ENCODE measurements around the gene CDKN2A.
A peak's percentile ranks its signal among the peaks of the same experiment; 100 is the strongest.

Gene CDKN2A

GRCh38 chr9:22005702-22006606 lies 11.8 kb upstream of the CDKN2A start:
- H3K27ac ChIP-seq (ENCODE audit: low read depth, low read length), result no peak overlapping the region
- no peaks in the 10 kb centered on the region for H3K9me3 ChIP-seq (ENCODE audit: low read length)
- no peak overlapping the region for H3K9ac ChIP-seq (ENCODE audit: low read length)
- no peak overlapping the region for H3K4me3 ChIP-seq (ENCODE audit: low read depth in 1 of 2, low read length in 2 of 2)
- H3K36me3 ChIP-seq (ENCODE audit: insufficient read depth, low read length), result no peaks in the 10 kb centered on the region
- peaks cover 24 to 55% of the 10 kb centered on the region in 2 donors for H3K27me3 ChIP-seq (ENCODE audit: control insufficient read depth in 1 of 2, insufficient read depth in 2 of 2, low read length in 2 of 2)
- H3K4me1 ChIP-seq (ENCODE audit: insufficient read depth, low read length), result peaks cover 7% of the 10 kb centered on the region

GRCh38 chr9:22005021-22005701 lies 11.0 kb upstream of the CDKN2A start:
- no peak overlapping the region for H3K9ac ChIP-seq (ENCODE audit: low read length)
- H3K9me3 ChIP-seq (ENCODE audit: low read length), result no peaks in the 10 kb centered on the region
- no peaks in the 10 kb centered on the region for H3K36me3 ChIP-seq (ENCODE audit: insufficient read depth, low read length)
- H3K4me1 ChIP-seq (ENCODE audit: insufficient read depth, low read length), result peaks cover 7% of the 10 kb centered on the region
- H3K27ac ChIP-seq (ENCODE audit: low read depth, low read length), result no peak overlapping the region
- no peak overlapping the region for H3K4me3 ChIP-seq (ENCODE audit: low read depth in 1 of 2, low read length in 2 of 2)
- H3K27me3 ChIP-seq (ENCODE audit: control insufficient read depth in 1 of 2, insufficient read depth in 2 of 2, low read length in 2 of 2), result peaks cover 24 to 55% of the 10 kb centered on the region in 2 donors

- H3K27me3 ChIP-seq (ENCODE audit: control insufficient read depth in 1 of 2, insufficient read depth in 2 of 2, low read length in 2 of 2), result peaks cover 24 to 39% of the 10 kb centered on the region in 2 donors
- H3K4me1 ChIP-seq (ENCODE audit: insufficient read depth, low read length), result no peaks in the 10 kb centered on the region
- H3K4me3 ChIP-seq (ENCODE audit: low read depth in 1 of 2, low read length in 2 of 2), result no peak overlapping the region
- H3K9me3 ChIP-seq (ENCODE audit: low read length), result no peaks in the 10 kb centered on the region
- no peak overlapping the region for H3K27ac ChIP-seq (ENCODE audit: low read depth, low read length)
- H3K36me3 ChIP-seq (ENCODE audit: insufficient read depth, low read length), result no peaks in the 10 kb centered on the region
- no peak overlapping the region for H3K9ac ChIP-seq (ENCODE audit: low read length)
These were observed 7.8 kb upstream of the CDKN2A start for GRCh38 chr9:22002038-22002437.

GRCh38 chr9:21998026-21998425 lies 3.8 kb upstream of the CDKN2A start:
- Histone ChIP-seq H3K27me3 (ENCODE audit: control insufficient read depth in 1 of 2, insufficient read depth in 2 of 2, low read length in 2 of 2) (peaks cover 11 to 30% of the 10 kb centered on the region in 2 donors), H3K4me3 (ENCODE audit: low read depth in 1 of 2, low read length in 2 of 2) (no peak overlapping the region), H3K4me1 (ENCODE audit: insufficient read depth, low read length) (peaks cover 12% of the 10 kb centered on the region), H3K9me3 (ENCODE audit: low read length) (no peaks in the 10 kb centered on the region), H3K36me3 (ENCODE audit: insufficient read depth, low read length) (no peaks in the 10 kb centered on the region), H3K9ac (ENCODE audit: low read length) (no peak overlapping the region), H3K27ac (ENCODE audit: low read depth, low read length) (no peak overlapping the region)

GRCh38 chr9:21997480-21997879 lies 3.3 kb upstream of the CDKN2A start:
- H3K9ac ChIP-seq (ENCODE audit: low read length), result no peak overlapping the region
- H3K4me1 ChIP-seq (ENCODE audit: insufficient read depth, low read length), result peaks cover 12% of the 10 kb centered on the region
- H3K4me3 ChIP-seq (ENCODE audit: low read depth in 1 of 2, low read length in 2 of 2), result no peak overlapping the region
- peaks cover 12 to 25% of the 10 kb centered on the region in 2 donors for H3K27me3 ChIP-seq (ENCODE audit: control insufficient read depth in 1 of 2, insufficient read depth in 2 of 2, low read length in 2 of 2)
- H3K9me3 ChIP-seq (ENCODE audit: low read length), result no peaks in the 10 kb centered on the region
- H3K27ac ChIP-seq (ENCODE audit: low read depth, low read length), result no peak overlapping the region
- H3K36me3 ChIP-seq (ENCODE audit: insufficient read depth, low read length), result no peaks in the 10 kb centered on the region

GRCh38 chr9:21996858-21997257 lies 2.7 kb upstream of the CDKN2A start:
- Histone ChIP-seq H3K4me1 (ENCODE audit: insufficient read depth, low read length) (peaks cover 12% of the 10 kb centered on the region), H3K9me3 (ENCODE audit: low read length) (no peaks in the 10 kb centered on the region), H3K9ac (ENCODE audit: low read length) (no peak overlapping the region), H3K36me3 (ENCODE audit: insufficient read depth, low read length) (no peaks in the 10 kb centered on the region), H3K27ac (ENCODE audit: low read depth, low read length) (no peak overlapping the region), H3K27me3 (ENCODE audit: control insufficient read depth in 1 of 2, insufficient read depth in 2 of 2, low read length in 2 of 2) (peaks cover 12 to 24% of the 10 kb centered on the region in 2 donors), H3K4me3 (ENCODE audit: low read depth in 1 of 2, low read length in 2 of 2) (no peak overlapping the region)

GRCh38 chr9:21996438-21996837 lies 2.2 kb upstream of the CDKN2A start:
- H3K36me3 ChIP-seq (ENCODE audit: insufficient read depth, low read length), result no peaks in the 10 kb centered on the region
- H3K27ac ChIP-seq (ENCODE audit: low read depth, low read length), result no peak overlapping the region
- no peaks in the 10 kb centered on the region for H3K9me3 ChIP-seq (ENCODE audit: low read length)
- peaks cover 12% of the 10 kb centered on the region for H3K4me1 ChIP-seq (ENCODE audit: insufficient read depth, low read length)
- H3K9ac ChIP-seq (ENCODE audit: low read length), result no peak overlapping the region
- H3K4me3 ChIP-seq (ENCODE audit: low read depth in 1 of 2, low read length in 2 of 2), result no peak overlapping the region
- H3K27me3 ChIP-seq (ENCODE audit: control insufficient read depth in 1 of 2, insufficient read depth in 2 of 2, low read length in 2 of 2), result peaks cover 12 to 25% of the 10 kb centered on the region in 2 donors

- H3K9me3 ChIP-seq (ENCODE audit: low read length), result no peaks in the 10 kb centered on the region
- peaks cover 12% of the 10 kb centered on the region for H3K4me1 ChIP-seq (ENCODE audit: insufficient read depth, low read length)
- H3K27me3 ChIP-seq (ENCODE audit: control insufficient read depth in 1 of 2, insufficient read depth in 2 of 2, low read length in 2 of 2), result peaks cover 12 to 31% of the 10 kb centered on the region in 2 donors
- peak overlapping the region; percentile 84 to 86 for H3K4me3 ChIP-seq (ENCODE audit: low read depth in 1 of 2, low read length in 2 of 2)
- H3K9ac ChIP-seq (ENCODE audit: low read length), result no peak overlapping the region
- H3K36me3 ChIP-seq (ENCODE audit: insufficient read depth, low read length), result no peaks in the 10 kb centered on the region
- no peak overlapping the region for H3K27ac ChIP-seq (ENCODE audit: low read depth, low read length)
These were observed 1.6 kb upstream of the CDKN2A start for GRCh38 chr9:21995666-21996398.

- peak overlapping the region; percentile 29 for H3K27ac ChIP-seq (ENCODE audit: low read depth, low read length)
These were observed 944 bp upstream of the CDKN2A start for GRCh38 chr9:21995006-21995665.

GRCh38 chr9:21994556-21995005 lies 389 bp upstream of the CDKN2A start, which contains the start of gene CDKN2B-AS1:
Gene CDKN2B-AS1, plus strand, starts transcription at chr9:21994791.
- H3K9ac ChIP-seq (ENCODE audit: low read length), result peak within 1 kb of the TSS; percentile 13
- H3K9me3 ChIP-seq (ENCODE audit: low read length), result no peaks in the 10 kb centered on the region
- no peaks in the 10 kb centered on the region for H3K36me3 ChIP-seq (ENCODE audit: insufficient read depth, low read length)
- peaks cover 22 to 44% of the 10 kb centered on the region in 2 donors for H3K27me3 ChIP-seq (ENCODE audit: control insufficient read depth in 1 of 2, insufficient read depth in 2 of 2, low read length in 2 of 2)
- peaks cover 12% of the 10 kb centered on the region for H3K4me1 ChIP-seq (ENCODE audit: insufficient read depth, low read length)
- H3K27ac ChIP-seq (ENCODE audit: low read depth, low read length), result peak within 1 kb of the TSS; percentile 29
- peak within 1 kb of the TSS; percentile 84 to 86 for H3K4me3 ChIP-seq (ENCODE audit: low read depth in 1 of 2, low read length in 2 of 2)

More at GRCh38 chr9:21995006-21995665, 944 bp upstream of the CDKN2A start:
- Histone ChIP-seq H3K27me3 (ENCODE audit: control insufficient read depth in 1 of 2, insufficient read depth in 2 of 2, low read length in 2 of 2) (peaks cover 16 to 38% of the 10 kb centered on the region in 2 donors), H3K36me3 (ENCODE audit: insufficient read depth, low read length) (no peaks in the 10 kb centered on the region), H3K9me3 (ENCODE audit: low read length) (no peaks in the 10 kb centered on the region), H3K4me1 (ENCODE audit: insufficient read depth, low read length) (peaks cover 12% of the 10 kb centered on the region), H3K4me3 (ENCODE audit: low read depth in 1 of 2, low read length in 2 of 2) (peak overlapping the region; percentile 84 to 86), H3K9ac (ENCODE audit: low read length) (peak overlapping the region; percentile 13)
